Inflammatory macrophage treated with lipopolysaccharide for 1 hour (primary cell): ENCODE data around the gene DNAH14.
"Not testable (repeated sequence)": the region's sequence is repeated elsewhere in the genome, so short reads cannot be mapped to it uniquely, and the experiment has no call there.

Source experiments
- DNase-seq, 2 donors: peaks; one replicate each; pipeline ENCODE4 v3.0.0-alpha.2; 2020 to 2022

DNAH14 gene

GRCh38 chr1:225360119-225360518 is 430.6 kb downstream of the DNAH14 start:
- DNase-seq: no peak

- DNase-seq: no peak
Observed at GRCh38 chr1:225361176-225361575, 431.7 kb downstream of the DNAH14 start.

- no peak for DNase-seq
Observed at GRCh38 chr1:225362805-225363204, 433.3 kb downstream of the DNAH14 start.

- no peak for DNase-seq
Observed at GRCh38 chr1:225364439-225364838, 435.0 kb downstream of the DNAH14 start.

GRCh38 chr1:225366018-225366417 is 436.5 kb downstream of the DNAH14 start:
- no peak for DNase-seq

GRCh38 chr1:225366552-225366951 is 437.1 kb downstream of the DNAH14 start:
- no peak for DNase-seq

GRCh38 chr1:225368036-225368552 is 438.6 kb downstream of the DNAH14 start:
- DNase-seq: no peak

GRCh38 chr1:225371366-225372010 is 442.0 kb downstream of the DNAH14 start:
- no peak for DNase-seq

GRCh38 chr1:225373155-225373554 is 443.7 kb downstream of the DNAH14 start:
- DNase-seq: no peak

GRCh38 chr1:225374996-225375395 is 445.5 kb downstream of the DNAH14 start:
- DNase-seq: no peak

- DNase-seq: no peak
Observed at GRCh38 chr1:225378880-225379279, 449.4 kb downstream of the DNAH14 start.

- DNase-seq: no peak
Observed at GRCh38 chr1:225380691-225381090, 451.2 kb downstream of the DNAH14 start.

GRCh38 chr1:225386860-225387259 is 457.4 kb downstream of the DNAH14 start:
- not testable (repeated sequence) for DNase-seq

GRCh38 chr1:225388372-225388771 is 458.9 kb downstream of the DNAH14 start:
- DNase-seq: peak in 1 of 2 donors; percentile 10

- no peak for DNase-seq
Observed at GRCh38 chr1:225389843-225390242, 460.4 kb downstream of the DNAH14 start.

GRCh38 chr1:225396357-225396756 is 466.9 kb downstream of the DNAH14 start:
- DNase-seq: no peak

- no peak for DNase-seq
Observed at GRCh38 chr1:225400968-225401367, 471.5 kb downstream of the DNAH14 start.

GRCh38 chr1:225406976-225407725 is 477.7 kb downstream of the DNAH14 start:
- DNase-seq: no peak

- DNase-seq: no peak
Observed at GRCh38 chr1:225407755-225408154, 478.3 kb downstream of the DNAH14 start.

GRCh38 chr1:225408249-225408648 is 478.8 kb downstream of the DNAH14 start:
- no peak for DNase-seq

- no peak for DNase-seq
Observed at GRCh38 chr1:225409051-225409450, 479.6 kb downstream of the DNAH14 start.

- no peak for DNase-seq
Observed at GRCh38 chr1:225410036-225410435, 480.6 kb downstream of the DNAH14 start.

GRCh38 chr1:225412321-225412720 is 482.8 kb downstream of the DNAH14 start:
- DNase-seq: no peak

- DNase-seq: no peak
Observed at GRCh38 chr1:225412803-225413351, 483.4 kb downstream of the DNAH14 start.
